ENCODE results near the gene ARHGAP24. TPM values are rescaled to one million over a fixed set of nuclear protein-coding genes. Genes with fewer than 3 reads are reported as not detected.
A peak's percentile ranks its signal among the peaks of the same experiment; 100 is the strongest.

Gene ARHGAP24
- total and polyA plus RNA-seq, 2 experiments from 2014 or later = 5.1 to 8.6 TPM

DNA sequence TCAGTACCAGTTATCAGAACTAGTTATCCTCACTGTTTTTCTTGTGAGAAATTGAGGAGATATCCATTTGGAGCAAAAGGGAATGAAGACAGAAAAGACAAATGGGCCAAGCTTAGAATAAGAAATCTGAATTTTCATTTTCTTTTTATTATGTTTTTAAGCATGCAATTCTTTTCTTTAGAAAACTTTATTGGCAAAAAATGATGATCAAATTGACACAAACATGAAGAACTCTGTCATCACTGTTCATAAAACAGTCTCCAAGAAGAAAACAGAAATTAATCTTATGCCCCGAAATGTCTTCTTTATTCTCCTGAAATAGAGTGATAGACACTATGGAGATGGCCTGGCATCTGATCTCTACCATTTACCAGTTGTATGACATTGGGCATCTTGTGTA, 139.0 kb downstream of the ARHGAP24 start:
- Histone ChIP-seq H3K9me3 (ENCODE audit: low read depth) (no peaks in the 10 kb centered on the region), H3K27me3 (no peaks in the 10 kb centered on the region), H3K4me3 (no peak overlapping the region), H3K27ac (no peak overlapping the region), H3K36me3 (no peaks in the 10 kb centered on the region), H3K4me1 (ENCODE audit: low read depth) (no peaks in the 10 kb centered on the region)
- DNase-seq (ENCODE audit: low read depth in 1 of 2, low spot score in 1 of 2) = no peak
- TF ChIP-seq, protein P1, sequence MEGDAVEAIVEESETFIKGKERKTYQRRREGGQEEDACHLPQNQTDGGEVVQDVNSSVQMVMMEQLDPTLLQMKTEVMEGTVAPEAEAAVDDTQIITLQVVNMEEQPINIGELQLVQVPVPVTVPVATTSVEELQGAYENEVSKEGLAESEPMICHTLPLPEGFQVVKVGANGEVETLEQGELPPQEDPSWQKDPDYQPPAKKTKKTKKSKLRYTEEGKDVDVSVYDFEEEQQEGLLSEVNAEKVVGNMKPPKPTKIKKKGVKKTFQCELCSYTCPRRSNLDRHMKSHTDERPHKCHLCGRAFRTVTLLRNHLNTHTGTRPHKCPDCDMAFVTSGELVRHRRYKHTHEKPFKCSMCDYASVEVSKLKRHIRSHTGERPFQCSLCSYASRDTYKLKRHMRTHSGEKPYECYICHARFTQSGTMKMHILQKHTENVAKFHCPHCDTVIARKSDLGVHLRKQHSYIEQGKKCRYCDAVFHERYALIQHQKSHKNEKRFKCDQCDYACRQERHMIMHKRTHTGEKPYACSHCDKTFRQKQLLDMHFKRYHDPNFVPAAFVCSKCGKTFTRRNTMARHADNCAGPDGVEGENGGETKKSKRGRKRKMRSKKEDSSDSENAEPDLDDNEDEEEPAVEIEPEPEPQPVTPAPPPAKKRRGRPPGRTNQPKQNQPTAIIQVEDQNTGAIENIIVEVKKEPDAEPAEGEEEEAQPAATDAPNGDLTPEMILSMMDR (IDR thresholded peaks at IDR 0.05; ENCODE audit: low read depth, low read length) = no peak

DNA sequence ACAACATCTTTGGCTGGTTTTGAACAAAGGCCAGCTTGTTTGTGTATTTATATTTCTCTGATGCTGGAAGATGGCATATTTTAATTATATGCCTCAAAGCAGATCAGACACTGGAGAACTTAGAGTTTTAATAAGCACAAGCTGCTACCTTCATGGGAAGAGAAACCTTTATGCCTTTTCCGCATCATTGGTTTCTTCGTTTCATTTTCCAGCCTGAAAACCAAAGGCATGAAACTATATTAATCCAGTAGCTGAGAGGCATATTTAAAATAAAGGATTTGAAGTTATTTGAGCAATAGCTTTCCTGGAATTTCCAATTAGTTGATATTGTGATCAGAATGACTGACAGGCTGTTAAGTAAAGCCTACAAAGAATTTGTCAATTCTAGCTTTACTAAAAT, 141.0 kb downstream of the ARHGAP24 start:
- TF ChIP-seq, protein P1 (IDR thresholded peaks at IDR 0.05; ENCODE audit: low read depth, low read length) = no peak
- Histone ChIP-seq H3K27ac (no peak overlapping the region), H3K4me1 (ENCODE audit: low read depth) (no peaks in the 10 kb centered on the region), H3K27me3 (no peaks in the 10 kb centered on the region), H3K4me3 (no peak overlapping the region), H3K36me3 (no peaks in the 10 kb centered on the region), H3K9me3 (ENCODE audit: low read depth) (no peaks in the 10 kb centered on the region)
- DNase-seq (ENCODE audit: low read depth in 1 of 2, low spot score in 1 of 2) = no peak

DNA sequence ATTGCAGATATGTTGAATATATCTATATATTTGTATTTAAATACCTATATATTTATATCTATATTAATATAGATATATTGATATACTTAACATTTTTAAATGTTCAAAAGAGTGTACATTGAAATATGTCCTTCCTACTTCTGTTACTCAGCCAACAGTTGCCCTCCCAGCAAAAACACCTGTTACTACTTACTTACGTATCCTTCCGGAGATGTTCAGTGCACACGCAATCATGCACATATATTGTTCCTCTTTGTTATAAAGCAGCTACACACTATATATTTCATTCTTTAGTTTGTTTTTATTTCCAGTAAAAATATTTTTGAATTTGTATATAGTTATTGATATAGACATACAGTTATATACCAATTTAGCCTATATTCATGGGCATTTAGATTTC, 142.3 kb downstream of the ARHGAP24 start:
- no peak overlapping the region for H3K27ac ChIP-seq
- no peak for DNase-seq (ENCODE audit: low read depth in 1 of 2, low spot score in 1 of 2)
- H3K27me3 ChIP-seq = no peaks in the 10 kb centered on the region
- TF ChIP-seq, protein P1 (IDR thresholded peaks at IDR 0.05; ENCODE audit: low read depth, low read length) = no peak
- H3K4me1 ChIP-seq (ENCODE audit: low read depth) = no peaks in the 10 kb centered on the region
- H3K36me3 ChIP-seq = no peaks in the 10 kb centered on the region
- no peak overlapping the region for H3K4me3 ChIP-seq
- no peaks in the 10 kb centered on the region for H3K9me3 ChIP-seq (ENCODE audit: low read depth)

DNA sequence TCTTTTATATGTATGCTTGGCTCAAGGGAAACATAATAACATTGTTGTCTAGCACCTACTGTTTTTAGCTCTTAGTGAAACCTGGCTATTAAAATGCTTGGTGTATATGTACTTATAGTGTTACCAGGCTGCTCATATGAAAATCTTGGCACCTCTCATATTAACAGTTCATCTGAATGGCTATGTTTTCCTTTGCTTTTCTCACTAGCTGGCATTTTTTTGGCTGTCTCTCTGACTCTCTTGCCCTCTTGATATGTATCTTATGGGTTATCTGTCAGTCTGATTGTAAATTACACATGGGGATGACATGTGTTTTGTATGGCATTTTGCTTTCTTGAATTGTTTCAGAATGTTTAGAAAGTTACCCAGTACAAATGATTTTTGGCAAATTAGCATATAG, 158.0 kb downstream of the ARHGAP24 start:
- Histone ChIP-seq H3K27ac (no peak overlapping the region), H3K4me1 (ENCODE audit: low read depth) (peaks cover 4% of the 10 kb centered on the region), H3K9me3 (ENCODE audit: low read depth) (no peaks in the 10 kb centered on the region), H3K27me3 (no peaks in the 10 kb centered on the region), H3K36me3 (no peaks in the 10 kb centered on the region), H3K4me3 (no peak overlapping the region)
- TF ChIP-seq, protein P1 (IDR thresholded peaks at IDR 0.05; ENCODE audit: low read depth, low read length) = no peak
- no peak for DNase-seq (ENCODE audit: low read depth in 1 of 2, low spot score in 1 of 2)

DNA sequence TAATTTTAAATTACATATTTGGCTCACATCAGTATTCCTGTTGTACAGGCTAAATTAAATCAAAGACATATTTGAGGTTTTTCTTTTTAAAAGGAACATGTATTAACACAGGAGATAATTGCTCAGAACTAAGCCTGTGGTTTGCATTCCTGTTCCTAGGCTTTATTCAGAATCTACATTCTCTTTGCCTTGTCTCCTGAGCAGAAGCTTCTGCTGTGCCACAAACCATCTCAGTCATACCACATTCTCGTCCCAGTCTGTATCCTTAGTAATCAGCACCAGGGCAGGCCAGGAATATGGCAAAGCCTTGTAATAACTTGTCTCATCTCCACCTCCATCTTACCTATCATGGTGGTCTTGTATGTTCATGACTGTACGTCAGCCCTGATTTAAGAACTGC, 162.8 kb downstream of the ARHGAP24 start:
- TF ChIP-seq, protein P1 (IDR thresholded peaks at IDR 0.05; ENCODE audit: low read depth, low read length) = no peak
- H3K9me3 ChIP-seq (ENCODE audit: low read depth) = no peaks in the 10 kb centered on the region
- H3K27ac ChIP-seq = no peak overlapping the region
- H3K4me1 ChIP-seq (ENCODE audit: low read depth) = peaks cover 4% of the 10 kb centered on the region
- no peaks in the 10 kb centered on the region for H3K36me3 ChIP-seq
- DNase-seq (ENCODE audit: low read depth in 1 of 2, low spot score in 1 of 2) = peak in 1 of 2 donors; percentile 7
- no peaks in the 10 kb centered on the region for H3K27me3 ChIP-seq
- H3K4me3 ChIP-seq = no peak overlapping the region

DNA sequence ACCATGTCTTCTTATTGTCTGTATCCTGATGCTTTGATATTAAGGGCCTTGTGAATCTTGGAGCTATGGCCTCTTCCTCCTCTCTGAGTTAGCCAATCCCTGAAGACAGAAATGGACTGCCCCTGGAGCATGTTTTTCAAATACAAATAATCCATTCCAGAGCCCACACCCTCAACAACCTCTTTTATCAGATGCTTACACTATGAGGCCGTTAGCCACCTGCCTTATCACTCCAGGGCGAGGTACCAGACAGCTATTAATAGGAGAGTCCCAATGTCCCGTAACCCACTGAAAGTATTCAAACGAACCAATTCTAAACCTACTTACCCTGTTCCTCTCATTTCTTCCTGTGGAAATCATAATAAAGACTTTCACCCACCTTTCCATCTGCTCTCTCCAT, 165.0 kb downstream of the ARHGAP24 start:
- Histone ChIP-seq H3K27me3 (no peaks in the 10 kb centered on the region), H3K27ac (no peak overlapping the region), H3K4me1 (ENCODE audit: low read depth) (peaks cover 4% of the 10 kb centered on the region), H3K9me3 (ENCODE audit: low read depth) (no peaks in the 10 kb centered on the region), H3K36me3 (no peaks in the 10 kb centered on the region), H3K4me3 (no peak overlapping the region)
- DNase-seq (ENCODE audit: low read depth in 1 of 2, low spot score in 1 of 2) = no peak
- TF ChIP-seq, protein P1 (IDR thresholded peaks at IDR 0.05; ENCODE audit: low read depth, low read length) = no peak
